Upper lobe of left lung (tissue), 6 donors: ENCODE data around the gene KIRREL1. TPM values are rescaled to one million over a fixed set of nuclear protein-coding genes. Genes with fewer than 3 reads are reported as not detected.

Experiments
- ATAC-seq, 2 donors: fragments of 200-7000 bp; cut with Tn5 transposase; one replicate each; pipeline ENCODE4 v1.9.1; 2022; ENCODE audit warnings: mild to moderate bottlenecking in 2 of 2, moderate library complexity in 2 of 2; ENCODE audit not compliant: low FRiP score in 2 of 2
- DNase-seq, 2 donors: peaks; one replicate each; pipeline ENCODE4 v3.0.0-alpha.2; 2019 to 2020
- H3K27ac ChIP-seq, 4 donors: fragments of 200-600 bp; sonication (generic); one replicate each; pipeline ENCODE4 v1.5.1; 2016 to 2019
- H3K27me3 ChIP-seq, 4 donors: fragments of 200-600 bp; sonication (generic); one replicate each; pipeline ENCODE4 v1.5.1; 2017 to 2019
- H3K36me3 ChIP-seq, 4 donors: fragments of 200-600 bp; sonication (generic); one replicate each; pipeline ENCODE4 v1.5.1; 2016 to 2019
- H3K4me1 ChIP-seq, 4 donors: fragments of 200-600 bp; sonication (generic); one replicate each; pipeline ENCODE4 v1.5.1; 2018 to 2019
- H3K4me3 ChIP-seq, 4 donors: fragments of 200-600 bp; sonication (generic); one replicate each; pipeline ENCODE4 v1.5.1; 2017 to 2019; ENCODE audit warnings: mild to moderate bottlenecking in 2 of 4, moderate library complexity in 1 of 4
- H3K9me3 ChIP-seq, 4 donors: fragments of 200-600 bp; sonication (generic); one replicate each; pipeline ENCODE4 v1.5.1; 2018 to 2019
- EP300 ChIP-seq, 4 donors: sonication (generic); formaldehyde crosslinking; IDR thresholded peaks; one replicate each; pipeline ENCODE4 v1.5.1; 2017; ENCODE audit warnings: antibody characterized with exemption in 4 of 4, control low read depth in 2 of 4
- POLR2A ChIP-seq, 4 donors: fragments of 450-650 bp; IDR thresholded peaks; one replicate each; pipeline ENCODE4 v1.5.1; 2016 to 2017; ENCODE audit warnings: antibody characterized with exemption in 4 of 4, mild to moderate bottlenecking in 2 of 4
- POLR2AphosphoS5 ChIP-seq, 2 donors: sonication (generic); formaldehyde crosslinking; IDR thresholded peaks; one replicate each; pipeline ENCODE4 v1.5.1; 2017; ENCODE audit warnings: antibody characterized with exemption in 2 of 2
- WGBS, 2 donors: methylation state at CpG; one replicate each; pipeline ENCODE4 v1.1.5; 2017 to 2018; 5-methylcytosine and 5-hydroxymethylcytosine counted together
- total RNA-seq, 6 donors: library from RNA; depleted of rRNA in 4 of 6; stranded (reverse); fragments of >200 nt in 4 of 6; gene quantifications; one replicate each; pipeline versions ENCODE4 v1.1.0 to v1.2.1, GENCODE V29; 2016 to 2021
- TF ChIP-seq, protein P1 (sequence below), 6 experiments: fragments of 450-650 bp in 4 of 6; fragments of 200-600 bp in 2 of 6; sonication (generic) in 2 of 6; IDR thresholded peaks; one replicate each; pipeline ENCODE4 v1.5.1; 2016 to 2019; ENCODE audit warnings: antibody characterized with exemption in 6 of 6
- donor health status: DM: no; HTN: no; CAD: no; lungs with moderate emphysema.
- donor health status: DM: no; HTN: yes; CAD: no; lungs with severe emphysema.

KIRREL1 gene
- total RNA-seq, 6 donors from 2014 or later, result 16.9 to 40.6 (median 25.8) TPM

GRCh38 chr1:158049853-158050252 lies 56.4 kb downstream of the KIRREL1 start:
- TF ChIP-seq POLR2A (IDR thresholded peaks at IDR 0.05) (no peak), POLR2AphosphoS5 (IDR thresholded peaks at IDR 0.05) (no peak)
- Histone ChIP-seq H3K9me3 (no peaks in the 10 kb centered on the region), H3K4me3 (no peak overlapping the region), H3K27ac (no peak overlapping the region), H3K27me3 (no peaks in the 10 kb centered on the region), H3K4me1 (peaks cover 7 to 22% (median 20%) of the 10 kb centered on the region in 4 donors), H3K36me3 (no peaks in the 10 kb centered on the region)
- DNase-seq, result no peak
- peak in 1 of 2 donors; percentile 13 for ATAC-seq
- WGBS, 2 donors, result 63 to 72% methylated on average over 5 of the region's 5 CpGs

GRCh38 chr1:158053276-158053675 lies 59.8 kb downstream of the KIRREL1 start:
- no peaks in the 10 kb centered on the region for H3K36me3 ChIP-seq
- no peak overlapping the region for H3K27ac ChIP-seq
- no peak overlapping the region for H3K4me3 ChIP-seq
- TF ChIP-seq, protein P1, sequence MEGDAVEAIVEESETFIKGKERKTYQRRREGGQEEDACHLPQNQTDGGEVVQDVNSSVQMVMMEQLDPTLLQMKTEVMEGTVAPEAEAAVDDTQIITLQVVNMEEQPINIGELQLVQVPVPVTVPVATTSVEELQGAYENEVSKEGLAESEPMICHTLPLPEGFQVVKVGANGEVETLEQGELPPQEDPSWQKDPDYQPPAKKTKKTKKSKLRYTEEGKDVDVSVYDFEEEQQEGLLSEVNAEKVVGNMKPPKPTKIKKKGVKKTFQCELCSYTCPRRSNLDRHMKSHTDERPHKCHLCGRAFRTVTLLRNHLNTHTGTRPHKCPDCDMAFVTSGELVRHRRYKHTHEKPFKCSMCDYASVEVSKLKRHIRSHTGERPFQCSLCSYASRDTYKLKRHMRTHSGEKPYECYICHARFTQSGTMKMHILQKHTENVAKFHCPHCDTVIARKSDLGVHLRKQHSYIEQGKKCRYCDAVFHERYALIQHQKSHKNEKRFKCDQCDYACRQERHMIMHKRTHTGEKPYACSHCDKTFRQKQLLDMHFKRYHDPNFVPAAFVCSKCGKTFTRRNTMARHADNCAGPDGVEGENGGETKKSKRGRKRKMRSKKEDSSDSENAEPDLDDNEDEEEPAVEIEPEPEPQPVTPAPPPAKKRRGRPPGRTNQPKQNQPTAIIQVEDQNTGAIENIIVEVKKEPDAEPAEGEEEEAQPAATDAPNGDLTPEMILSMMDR (IDR thresholded peaks at IDR 0.05), result no peak
- TF ChIP-seq EP300 (IDR thresholded peaks at IDR 0.05) (no peak), POLR2A (IDR thresholded peaks at IDR 0.05) (no peak), POLR2AphosphoS5 (IDR thresholded peaks at IDR 0.05) (no peak)
- no peak for DNase-seq
- H3K4me1 ChIP-seq, result peaks cover 14 to 31% (median 25%) of the 10 kb centered on the region in 4 donors
- ATAC-seq, result no peak
- H3K9me3 ChIP-seq, result no peaks in the 10 kb centered on the region
- no peaks in the 10 kb centered on the region for H3K27me3 ChIP-seq

DNA sequence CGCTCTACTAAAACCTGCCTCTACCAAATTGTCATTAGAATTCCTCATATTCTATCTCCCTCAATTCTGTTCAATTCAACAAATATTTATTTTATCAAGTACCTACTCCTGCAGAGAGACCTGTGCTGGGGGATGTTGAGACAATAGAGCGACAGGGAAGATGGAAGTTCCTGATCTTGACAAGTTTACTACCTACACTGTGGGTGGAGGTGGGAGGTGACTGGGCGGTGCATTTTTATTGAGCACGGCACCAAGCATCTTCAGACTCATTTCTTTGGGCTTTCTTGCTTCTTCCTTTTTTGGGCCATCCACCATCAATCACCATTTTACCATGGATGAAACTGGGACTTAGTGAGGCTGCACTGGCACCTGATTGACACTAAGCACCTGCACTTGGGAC lies 61.3 kb downstream of the KIRREL1 start:
- Histone ChIP-seq H3K27ac (no peak overlapping the region), H3K4me3 (no peak overlapping the region), H3K36me3 (no peaks in the 10 kb centered on the region), H3K9me3 (no peaks in the 10 kb centered on the region), H3K4me1 (peaks cover 11 to 36% (median 21%) of the 10 kb centered on the region in 4 donors), H3K27me3 (no peaks in the 10 kb centered on the region)
- DNase-seq (no peak), ATAC-seq (no peak)
- WGBS, 2 donors, result 94 to 96% methylated on average over 4 of the region's 4 CpGs
- TF ChIP-seq POLR2AphosphoS5 (IDR thresholded peaks at IDR 0.05) (no peak), EP300 (IDR thresholded peaks at IDR 0.05) (no peak), POLR2A (IDR thresholded peaks at IDR 0.05) (no peak)
- TF ChIP-seq, protein P1 (IDR thresholded peaks at IDR 0.05), result no peak

- TF ChIP-seq POLR2A (IDR thresholded peaks at IDR 0.05), result no peak
- peak in 1 of 2 donors; percentile 22 for TF ChIP-seq POLR2AphosphoS5 (IDR thresholded peaks at IDR 0.05)
- H3K36me3 ChIP-seq, result no peaks in the 10 kb centered on the region
- H3K27ac ChIP-seq, result peak overlapping the region in 1 of 4 donors; percentile 11
- peaks cover 8 to 36% (median 18%) of the 10 kb centered on the region in 4 donors for H3K4me1 ChIP-seq
- ATAC-seq (no peak), DNase-seq (no peak)
- H3K9me3 ChIP-seq, result no peaks in the 10 kb centered on the region
- H3K4me3 ChIP-seq, result no peak overlapping the region
- WGBS, 2 donors, result 44 to 54% methylated on average over 4 of the region's 4 CpGs
- H3K27me3 ChIP-seq, result no peaks in the 10 kb centered on the region
Measured at GRCh38 chr1:158055854-158056253, 62.4 kb downstream of the KIRREL1 start.

DNA sequence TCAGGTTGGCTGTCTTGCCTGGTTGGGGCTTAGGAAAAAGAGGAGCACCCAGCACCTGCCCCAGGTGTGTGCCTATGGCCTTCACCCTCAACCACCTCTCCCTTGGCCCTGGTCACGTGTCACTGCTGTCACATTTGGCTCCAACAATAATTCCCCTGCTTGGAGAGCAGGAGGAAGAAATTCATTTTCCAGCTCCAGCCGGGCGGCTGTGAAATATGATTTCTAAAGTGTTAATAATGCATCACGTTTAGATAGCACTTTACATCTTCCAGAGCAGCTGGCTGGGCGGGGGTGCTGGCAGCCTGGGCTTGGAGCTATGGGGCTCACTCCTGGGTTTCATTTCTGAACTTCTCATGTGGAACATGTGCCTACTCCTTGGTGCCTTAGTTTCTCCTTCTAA lies 63.1 kb downstream of the KIRREL1 start:
- H3K4me3 ChIP-seq, result no peak overlapping the region
- 62 to 64% methylated on average over 4 to 5 of the region's 5 CpGs for WGBS, 2 donors
- H3K27ac ChIP-seq, result peak overlapping the region in 1 of 4 donors; percentile 11
- no peaks in the 10 kb centered on the region for H3K27me3 ChIP-seq
- ATAC-seq (no peak), DNase-seq (no peak)
- TF ChIP-seq POLR2A (IDR thresholded peaks at IDR 0.05) (no peak), EP300 (IDR thresholded peaks at IDR 0.05) (no peak), POLR2AphosphoS5 (IDR thresholded peaks at IDR 0.05) (no peak)
- TF ChIP-seq, protein P1 (IDR thresholded peaks at IDR 0.05), result no peak
- H3K36me3 ChIP-seq, result no peaks in the 10 kb centered on the region
- no peaks in the 10 kb centered on the region for H3K9me3 ChIP-seq
- H3K4me1 ChIP-seq, result peaks cover 8 to 36% (median 18%) of the 10 kb centered on the region in 4 donors
